ENCODE measurements around the gene GABRQ.

The GABRQ gene

DNA sequence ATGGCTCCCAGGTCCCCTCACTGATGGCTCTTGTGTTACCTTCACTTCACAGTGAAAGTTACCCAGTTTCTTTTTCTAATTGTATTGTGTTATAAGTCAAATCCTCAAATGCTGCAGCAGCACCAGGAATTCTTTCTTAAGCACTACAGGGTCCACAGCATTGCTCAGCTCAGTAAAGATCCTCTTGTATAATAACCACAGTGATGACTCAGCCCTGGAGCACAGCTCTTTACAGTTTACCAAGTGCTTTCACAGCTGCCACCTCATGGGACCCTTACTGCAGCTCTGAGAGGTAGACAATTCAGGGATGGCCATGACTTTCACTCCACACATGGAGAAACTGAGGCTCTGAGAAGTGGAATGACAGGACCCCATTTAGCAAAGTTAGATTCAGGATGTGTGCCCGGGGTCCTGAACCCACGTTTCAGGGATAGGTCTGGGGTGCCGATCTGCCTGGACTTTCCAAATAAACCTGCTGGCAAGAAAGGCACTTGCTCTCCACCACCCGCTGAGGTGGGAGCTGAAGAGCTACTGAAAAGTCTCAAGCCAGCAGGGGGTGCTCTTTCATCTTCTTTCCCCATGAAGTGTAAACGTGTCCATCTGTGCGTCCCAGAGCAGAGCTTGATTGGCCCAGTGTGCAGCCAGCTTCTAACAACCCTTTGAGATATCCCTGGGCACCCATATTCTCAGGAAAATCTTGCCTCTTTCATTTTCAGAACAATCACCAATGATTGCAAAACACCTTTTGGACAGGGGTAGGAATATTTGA lies 35.7 kb upstream of the GABRQ start:
- ChIA-PET POLR2A (no interaction called here), CTCF (interaction anchor here (0.6 to 2.0 kb wide), 8 partner anchors 12 to 953 kb away, joined by 3 to 6 read pairs (median 3); no protein-coding TSS in a partner anchor)
- no peaks in the 10 kb centered on the region for H3K36me3 ChIP-seq (ENCODE audit: control insufficient read depth in 2 of 2, insufficient read depth in 1 of 2, low read length in 2 of 2)
- H3K27ac ChIP-seq (ENCODE audit: extremely low read depth, low read depth, low read length): no peak overlapping the region
- no peaks in the 10 kb centered on the region for H3K9me3 ChIP-seq (ENCODE audit: control insufficient read depth, insufficient read depth, low read depth, low read length)
- TF ChIP-seq ZSCAN30 (tag by site-specific recombination; IDR thresholded peaks at IDR 0.05): no peak
- TF ChIP-seq ZNF654 (tag by site-specific recombination; IDR thresholded peaks at IDR 0.05; ENCODE audit: low read depth): peak; percentile 5; the same call in 1 of the 2 replicates
- TF ChIP-seq, protein P1, sequence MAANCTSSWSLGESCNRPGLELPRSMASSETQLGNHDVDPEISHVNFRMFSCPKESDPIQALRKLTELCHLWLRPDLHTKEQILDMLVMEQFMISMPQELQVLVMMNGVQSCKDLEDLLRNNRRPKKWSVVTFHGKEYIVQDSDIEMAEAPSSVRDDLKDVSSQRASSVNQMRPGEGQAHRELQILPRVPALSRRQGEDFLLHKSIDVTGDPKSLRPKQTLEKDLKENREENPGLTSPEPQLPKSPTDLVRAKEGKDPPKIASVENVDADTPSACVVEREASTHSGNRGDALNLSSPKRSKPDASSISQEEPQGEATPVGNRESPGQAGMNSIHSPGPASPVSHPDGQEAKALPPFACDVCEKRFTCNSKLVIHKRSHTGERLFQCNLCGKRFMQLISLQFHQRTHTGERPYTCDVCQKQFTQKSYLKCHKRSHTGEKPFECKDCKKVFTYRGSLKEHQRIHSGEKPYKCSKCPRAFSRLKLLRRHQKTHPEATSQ (tag by site-specific recombination; IDR thresholded peaks at IDR 0.05): no peak
- no peak for TF ChIP-seq GLI2 (tag by site-specific recombination; IDR thresholded peaks at IDR 0.05; ENCODE audit: borderline replicate concordance, low read depth)
- no peak overlapping the region for H3K4me3 ChIP-seq (ENCODE audit: low read depth, low read length)
- H3K4me1 ChIP-seq (ENCODE audit: control insufficient read depth, insufficient read depth, low read length): no peaks in the 10 kb centered on the region

DNA sequence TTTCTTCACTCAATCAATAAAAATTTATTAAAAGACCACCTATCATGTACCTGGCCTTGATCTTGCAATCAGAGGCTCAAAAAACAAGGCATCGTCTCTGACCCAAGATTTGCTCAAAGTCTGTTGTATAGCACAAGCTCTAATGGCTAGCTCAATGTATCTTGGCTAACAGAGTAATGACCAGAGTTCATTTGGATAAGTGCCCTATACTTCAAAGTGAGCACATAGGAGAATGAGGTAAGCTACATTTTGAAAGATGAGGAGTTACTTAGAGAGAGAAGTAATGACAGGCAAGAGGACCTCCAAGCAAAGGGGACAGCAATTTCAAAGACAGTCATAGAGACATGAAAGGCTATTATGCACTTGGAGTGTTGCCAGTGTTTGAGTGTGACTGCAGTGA lies 22.9 kb upstream of the GABRQ start:
- TF ChIP-seq, protein P2, sequence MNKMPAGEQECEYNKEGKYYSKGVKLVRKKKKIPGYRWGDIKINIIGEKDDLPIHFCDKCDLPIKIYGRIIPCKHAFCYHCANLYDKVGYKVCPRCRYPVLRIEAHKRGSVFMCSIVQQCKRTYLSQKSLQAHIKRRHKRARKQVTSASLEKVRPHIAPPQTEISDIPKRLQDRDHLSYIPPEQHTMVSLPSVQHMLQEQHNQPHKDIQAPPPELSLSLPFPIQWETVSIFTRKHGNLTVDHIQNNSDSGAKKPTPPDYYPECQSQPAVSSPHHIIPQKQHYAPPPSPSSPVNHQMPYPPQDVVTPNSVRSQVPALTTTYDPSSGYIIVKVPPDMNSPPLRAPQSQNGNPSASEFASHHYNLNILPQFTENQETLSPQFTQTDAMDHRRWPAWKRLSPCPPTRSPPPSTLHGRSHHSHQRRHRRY (tag by site-specific recombination; IDR thresholded peaks at IDR 0.05): no peak
- TF ChIP-seq BCL11A (tag by site-specific recombination; IDR thresholded peaks at IDR 0.05; ENCODE audit: low read depth) (no peak), ZNF544 (tag by site-specific recombination; IDR thresholded peaks at IDR 0.05) (no peak), ZNF214 (tag by site-specific recombination; IDR thresholded peaks at IDR 0.05; ENCODE audit: borderline replicate concordance) (no peak), ZNF239 (tag by site-specific recombination; IDR thresholded peaks at IDR 0.05) (no peak), ZNF138 (tag by site-specific recombination; IDR thresholded peaks at IDR 0.05; ENCODE audit: borderline replicate concordance) (no peak), KLF16 (tag by site-specific recombination; IDR thresholded peaks at IDR 0.05) (no peak), ZNF133 (tag by site-specific recombination; IDR thresholded peaks at IDR 0.05) (no peak), ZNF626 (tag by site-specific recombination; IDR thresholded peaks at IDR 0.05) (no peak), ZBTB1 (tag by site-specific recombination; IDR thresholded peaks at IDR 0.05) (no peak), KLF9 (tag by site-specific recombination; IDR thresholded peaks at IDR 0.05; ENCODE audit: low read depth) (no peak)
- TF ChIP-seq, protein P3, sequence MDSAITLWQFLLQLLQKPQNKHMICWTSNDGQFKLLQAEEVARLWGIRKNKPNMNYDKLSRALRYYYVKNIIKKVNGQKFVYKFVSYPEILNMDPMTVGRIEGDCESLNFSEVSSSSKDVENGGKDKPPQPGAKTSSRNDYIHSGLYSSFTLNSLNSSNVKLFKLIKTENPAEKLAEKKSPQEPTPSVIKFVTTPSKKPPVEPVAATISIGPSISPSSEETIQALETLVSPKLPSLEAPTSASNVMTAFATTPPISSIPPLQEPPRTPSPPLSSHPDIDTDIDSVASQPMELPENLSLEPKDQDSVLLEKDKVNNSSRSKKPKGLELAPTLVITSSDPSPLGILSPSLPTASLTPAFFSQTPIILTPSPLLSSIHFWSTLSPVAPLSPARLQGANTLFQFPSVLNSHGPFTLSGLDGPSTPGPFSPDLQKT (IDR thresholded peaks at IDR 0.05; ENCODE audit: borderline replicate concordance, low read depth, low read length): no peak
- TF ChIP-seq, protein P4, sequence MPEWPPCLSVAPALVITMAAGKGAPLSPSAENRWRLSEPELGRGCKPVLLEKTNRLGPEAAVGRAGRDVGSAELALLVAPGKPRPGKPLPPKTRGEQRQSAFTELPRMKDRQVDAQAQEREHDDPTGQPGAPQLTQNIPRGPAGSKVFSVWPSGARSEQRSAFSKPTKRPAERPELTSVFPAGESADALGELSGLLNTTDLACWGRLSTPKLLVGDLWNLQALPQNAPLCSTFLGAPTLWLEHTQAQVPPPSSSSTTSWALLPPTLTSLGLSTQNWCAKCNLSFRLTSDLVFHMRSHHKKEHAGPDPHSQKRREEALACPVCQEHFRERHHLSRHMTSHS (tag by site-specific recombination; IDR thresholded peaks at IDR 0.05): no peak
- TF ChIP-seq, protein P5, sequence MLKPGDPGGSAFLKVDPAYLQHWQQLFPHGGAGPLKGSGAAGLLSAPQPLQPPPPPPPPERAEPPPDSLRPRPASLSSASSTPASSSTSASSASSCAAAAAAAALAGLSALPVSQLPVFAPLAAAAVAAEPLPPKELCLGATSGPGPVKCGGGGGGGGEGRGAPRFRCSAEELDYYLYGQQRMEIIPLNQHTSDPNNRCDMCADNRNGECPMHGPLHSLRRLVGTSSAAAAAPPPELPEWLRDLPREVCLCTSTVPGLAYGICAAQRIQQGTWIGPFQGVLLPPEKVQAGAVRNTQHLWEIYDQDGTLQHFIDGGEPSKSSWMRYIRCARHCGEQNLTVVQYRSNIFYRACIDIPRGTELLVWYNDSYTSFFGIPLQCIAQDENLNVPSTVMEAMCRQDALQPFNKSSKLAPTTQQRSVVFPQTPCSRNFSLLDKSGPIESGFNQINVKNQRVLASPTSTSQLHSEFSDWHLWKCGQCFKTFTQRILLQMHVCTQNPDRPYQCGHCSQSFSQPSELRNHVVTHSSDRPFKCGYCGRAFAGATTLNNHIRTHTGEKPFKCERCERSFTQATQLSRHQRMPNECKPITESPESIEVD (tag by site-specific recombination; IDR thresholded peaks at IDR 0.05): no peak
- Histone ChIP-seq H3K4me3 (ENCODE audit: low read depth, low read length) (no peak overlapping the region), H3K9me3 (ENCODE audit: control insufficient read depth, insufficient read depth, low read depth, low read length) (no peaks in the 10 kb centered on the region), H3K36me3 (ENCODE audit: control insufficient read depth in 2 of 2, insufficient read depth in 1 of 2, low read length in 2 of 2) (no peaks in the 10 kb centered on the region), H3K4me1 (ENCODE audit: control insufficient read depth, insufficient read depth, low read length) (no peaks in the 10 kb centered on the region), H3K27ac (ENCODE audit: extremely low read depth, low read depth, low read length) (no peak overlapping the region)
- CTCF ChIA-PET: interaction anchor here (0.6 to 1.7 kb wide), 3 partner anchors 13 to 33 kb away, joined by 3 to 8 read pairs (median 6); no protein-coding TSS in a partner anchor
- POLR2A ChIA-PET: no interaction called here

Data from HEK293 (cell line).